HepG2 (cell line): Measurements from ENCODE around the gene ZNF839. TPM values are rescaled to one million over a fixed set of nuclear protein-coding genes. Genes with fewer than 3 reads are reported as not detected.
A peak's percentile ranks its signal among the peaks of the same experiment; 100 is the strongest.

Source experiments
- ATAD3A ChIP-seq: sonication (generic); formaldehyde crosslinking; IDR thresholded peaks from 2 replicates; pipeline ENCODE4 v1.4.0; 2020; ENCODE audit warnings: missing genetic modification reagents
- ATF1 ChIP-seq: IDR thresholded peaks from 2 replicates; pipeline ENCODE4 v1.6.1; 2016; ENCODE audit warnings: mild to moderate bottlenecking, control low read depth
- ATF7 ChIP-seq, 2 experiments: fragments of 450-650 bp in 1 of 2; sonication (generic) in 1 of 2; formaldehyde crosslinking in 1 of 2; IDR thresholded peaks; 2 replicates each; pipeline versions ENCODE4 v1.4.0 to v1.6.1; 2016 to 2020; ENCODE audit warnings: antibody characterized with exemption in 1 of 2, mild to moderate bottlenecking in 1 of 2, missing genetic modification reagents in 1 of 2
- BORCS8-MEF2B ChIP-seq: sonication (generic); formaldehyde crosslinking; IDR thresholded peaks from 2 replicates; pipeline ENCODE4 v1.8.0; 2022; ENCODE audit warnings: mild to moderate bottlenecking, missing genetic modification reagents
- CCAR2 ChIP-seq: fragments of 200-400 bp; formaldehyde crosslinking; optimal IDR thresholded peaks from 2 replicates; pipeline ENCODE3; 2018; ENCODE audit warnings: low read depth, mild to moderate bottlenecking, low read length, moderate library complexity
- MBD4 ChIP-seq: IDR thresholded peaks from 2 replicates; pipeline ENCODE4 v1.6.1; 2012; ENCODE audit warnings: low read length, inconsistent platforms, borderline replicate concordance
- MZF1 ChIP-seq: sonication (generic); formaldehyde crosslinking; IDR thresholded peaks from 2 replicates; pipeline ENCODE4 v1.8.1; 2023; ENCODE audit warnings: mild to moderate bottlenecking, missing genetic modification reagents, borderline replicate concordance
- NR3C1 ChIP-seq: sonication (generic); formaldehyde crosslinking; IDR thresholded peaks from 2 replicates; pipeline ENCODE4 v1.4.0; 2020; ENCODE audit warnings: missing genetic modification reagents
- RFXANK ChIP-seq: IDR thresholded peaks from 2 replicates; pipeline ENCODE4 v1.6.1; 2016
- THYN1 ChIP-seq: sonication (generic); formaldehyde crosslinking; IDR thresholded peaks from 2 replicates; pipeline ENCODE4 v1.8.1; 2023; ENCODE audit warnings: low read depth, mild to moderate bottlenecking, moderate library complexity, missing genetic modification reagents, borderline replicate concordance
- ZNF143 ChIP-seq: sonication (generic); formaldehyde crosslinking; IDR thresholded peaks from 2 replicates; pipeline ENCODE4 v1.4.0; 2020; ENCODE audit warnings: missing genetic modification reagents
- ZNF558 ChIP-seq: sonication (generic); formaldehyde crosslinking; IDR thresholded peaks from 2 replicates; pipeline ENCODE4 v1.9.0; 2022; ENCODE audit warnings: mild to moderate bottlenecking, missing genetic modification reagents, borderline replicate concordance
- ZNF563 ChIP-seq: sonication (generic); formaldehyde crosslinking; IDR thresholded peaks from 2 replicates; pipeline ENCODE4 v1.8.0; 2022; ENCODE audit warnings: mild to moderate bottlenecking, moderate library complexity, missing genetic modification reagents
- ZNF83 ChIP-seq: sonication (generic); formaldehyde crosslinking; IDR thresholded peaks from 2 replicates; pipeline ENCODE4 v1.4.0; 2020; ENCODE audit warnings: missing genetic modification reagents, mild to moderate bottlenecking, borderline replicate concordance
- ZSCAN12 ChIP-seq: sonication (generic); formaldehyde crosslinking; IDR thresholded peaks from 2 replicates; pipeline ENCODE4 v1.9.0; 2021; ENCODE audit warnings: mild to moderate bottlenecking, missing genetic modification reagents
- polyA plus RNA-seq, 8 experiments: library from polyadenylated mRNA; depleted of rRNA in 3 of 8; stranded (reverse) in 7 of 8; unstranded in 1 of 8; fragments of >200 nt; fragmentation: Illumina TruSeq in 4 of 8; extraction: Trizol in 4 of 8; gene quantifications; 2 replicates each; pipeline versions ENCODE4 v1.2.1 to v1.2.3, GENCODE V29; 2011 to 2016; ENCODE audit warnings: low read depth in 4 of 8, missing spikeins in 1 of 8, mixed read lengths in 1 of 8; ENCODE audit not compliant: insufficient read depth in 1 of 8
- total RNA-seq, 5 experiments: library from RNA; depleted of rRNA; stranded (reverse); fragments of >200 nt; fragmentation: Illumina TruSeq; extraction: Trizol; gene quantifications; 2 replicates each; pipeline ENCODE4 v1.2.3, GENCODE V29; 2016; ENCODE audit warnings: low read depth in 1 of 5
- TF ChIP-seq, protein P1 (sequence below): sonication (generic); formaldehyde crosslinking; IDR thresholded peaks from 2 replicates; pipeline ENCODE4 v1.5.0; 2020; ENCODE audit warnings: missing genetic modification reagents
- TF ChIP-seq, protein P2 (sequence below): sonication (generic); formaldehyde crosslinking; IDR thresholded peaks from 2 replicates; pipeline ENCODE4 v1.8.0; 2022; ENCODE audit warnings: mild to moderate bottlenecking, missing genetic modification reagents, moderate library complexity
- TF ChIP-seq, protein P3 (sequence below): sonication (generic); formaldehyde crosslinking; IDR thresholded peaks from 2 replicates; pipeline ENCODE4 v1.4.0; 2020; ENCODE audit warnings: mild to moderate bottlenecking, low read depth, missing genetic modification reagents
- TF ChIP-seq, protein P4 (sequence below): sonication (generic); formaldehyde crosslinking; IDR thresholded peaks from 2 replicates; pipeline ENCODE4 v1.9.0; 2021; ENCODE audit warnings: missing genetic modification reagents, borderline replicate concordance
- TF ChIP-seq, protein P5 (sequence below), 2 experiments: sonication (generic) in 1 of 2; formaldehyde crosslinking in 1 of 2; IDR thresholded peaks; 2 replicates each; pipeline versions ENCODE4 v1.4.0 to v1.6.1; 2018 to 2020; ENCODE audit warnings: missing genetic modification reagents in 2 of 2, borderline replicate concordance in 1 of 2, low read depth in 1 of 2, mild to moderate bottlenecking in 1 of 2, missing biosample characterization in 1 of 2
- TF ChIP-seq, protein P6 (sequence below): sonication (generic); formaldehyde crosslinking; IDR thresholded peaks from 2 replicates; pipeline ENCODE4 v1.9.0; 2021; ENCODE audit warnings: missing genetic modification reagents, mild to moderate bottlenecking, borderline replicate concordance

ZNF839 gene
- total and polyA plus RNA-seq, 2 of the 13 experiments (the other 11 are each of a cell fraction or from before 2014, with no cell fraction given), result 11.1 to 12.8 TPM

DNA sequence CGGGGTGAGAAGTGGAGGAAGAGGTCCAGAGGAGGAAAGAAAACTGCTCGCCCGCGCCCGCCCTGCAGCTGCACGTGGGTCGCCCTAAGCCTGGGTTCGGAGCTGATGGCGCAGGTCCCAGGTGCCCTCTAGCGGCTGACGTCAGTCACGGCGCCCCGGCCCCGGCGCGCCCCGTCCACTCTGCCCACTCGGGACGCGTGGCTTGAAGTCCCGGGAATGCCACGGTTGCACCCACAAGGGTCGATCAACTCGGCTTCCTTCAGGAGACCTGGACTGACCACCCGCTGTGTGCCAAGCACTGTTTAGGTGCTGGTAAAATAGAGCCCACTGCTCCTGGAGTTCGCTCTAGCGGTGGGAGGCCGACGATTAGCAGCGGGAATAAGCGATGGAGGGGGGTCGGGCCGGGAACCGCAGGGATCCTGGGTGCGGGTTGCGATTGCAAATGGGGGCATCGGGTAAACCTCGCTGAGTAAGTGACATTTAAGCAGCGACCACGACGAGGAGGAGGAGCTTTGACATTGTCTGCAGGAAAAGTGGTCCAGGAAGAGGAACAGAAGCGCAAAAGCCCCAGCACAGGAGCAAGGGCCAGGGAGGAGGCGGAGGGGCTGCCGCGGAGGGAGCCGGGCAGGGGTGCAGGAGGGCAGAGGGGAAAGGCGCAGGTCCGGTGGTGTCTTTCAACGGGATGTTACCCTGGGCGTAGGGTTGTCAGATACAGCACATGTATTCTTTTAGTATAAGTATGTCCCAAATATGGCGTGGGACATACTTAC is 5.1 kb upstream of the ZNF839 start (continued):
- TF ChIP-seq, protein P1, sequence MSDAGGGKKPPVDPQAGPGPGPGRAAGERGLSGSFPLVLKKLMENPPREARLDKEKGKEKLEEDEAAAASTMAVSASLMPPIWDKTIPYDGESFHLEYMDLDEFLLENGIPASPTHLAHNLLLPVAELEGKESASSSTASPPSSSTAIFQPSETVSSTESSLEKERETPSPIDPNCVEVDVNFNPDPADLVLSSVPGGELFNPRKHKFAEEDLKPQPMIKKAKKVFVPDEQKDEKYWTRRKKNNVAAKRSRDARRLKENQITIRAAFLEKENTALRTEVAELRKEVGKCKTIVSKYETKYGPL (CRISPR knock-in tag), result no peak
- TF ChIP-seq RFXANK (CRISPR knock-in tag) (no peak), CCAR2 (no peak), MZF1 (no peak), ZSCAN12 (0 out of 2 replicates have a peak, but pooled peaks have one; percentile 14), ZNF83 (CRISPR knock-in tag) (no peak), THYN1 (CRISPR knock-in tag) (no peak), ATAD3A (CRISPR knock-in tag) (no peak), ZNF143 (CRISPR knock-in tag) (no peak), ATF1 (CRISPR knock-in tag) (no peak), ZNF563 (CRISPR knock-in tag) (no peak), MBD4 (no peak), BORCS8-MEF2B (CRISPR knock-in tag) (no peak), NR3C1 (CRISPR knock-in tag) (no peak), ZNF558 (peak; percentile 90; the same call in 1 of the 2 replicates), ATF7 (IDR thresholded peaks at IDR 0.05) (no peak), ATF7 (CRISPR knock-in tag; IDR thresholded peaks at IDR 0.05) (no peak)
- TF ChIP-seq, protein P2, sequence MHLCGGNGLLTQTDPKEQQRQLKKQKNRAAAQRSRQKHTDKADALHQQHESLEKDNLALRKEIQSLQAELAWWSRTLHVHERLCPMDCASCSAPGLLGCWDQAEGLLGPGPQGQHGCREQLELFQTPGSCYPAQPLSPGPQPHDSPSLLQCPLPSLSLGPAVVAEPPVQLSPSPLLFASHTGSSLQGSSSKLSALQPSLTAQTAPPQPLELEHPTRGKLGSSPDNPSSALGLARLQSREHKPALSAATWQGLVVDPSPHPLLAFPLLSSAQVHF (CRISPR knock-in tag), result no peak
- TF ChIP-seq, protein P3, sequence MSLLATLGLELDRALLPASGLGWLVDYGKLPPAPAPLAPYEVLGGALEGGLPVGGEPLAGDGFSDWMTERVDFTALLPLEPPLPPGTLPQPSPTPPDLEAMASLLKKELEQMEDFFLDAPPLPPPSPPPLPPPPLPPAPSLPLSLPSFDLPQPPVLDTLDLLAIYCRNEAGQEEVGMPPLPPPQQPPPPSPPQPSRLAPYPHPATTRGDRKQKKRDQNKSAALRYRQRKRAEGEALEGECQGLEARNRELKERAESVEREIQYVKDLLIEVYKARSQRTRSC (CRISPR knock-in tag), result no peak
- TF ChIP-seq, protein P4, sequence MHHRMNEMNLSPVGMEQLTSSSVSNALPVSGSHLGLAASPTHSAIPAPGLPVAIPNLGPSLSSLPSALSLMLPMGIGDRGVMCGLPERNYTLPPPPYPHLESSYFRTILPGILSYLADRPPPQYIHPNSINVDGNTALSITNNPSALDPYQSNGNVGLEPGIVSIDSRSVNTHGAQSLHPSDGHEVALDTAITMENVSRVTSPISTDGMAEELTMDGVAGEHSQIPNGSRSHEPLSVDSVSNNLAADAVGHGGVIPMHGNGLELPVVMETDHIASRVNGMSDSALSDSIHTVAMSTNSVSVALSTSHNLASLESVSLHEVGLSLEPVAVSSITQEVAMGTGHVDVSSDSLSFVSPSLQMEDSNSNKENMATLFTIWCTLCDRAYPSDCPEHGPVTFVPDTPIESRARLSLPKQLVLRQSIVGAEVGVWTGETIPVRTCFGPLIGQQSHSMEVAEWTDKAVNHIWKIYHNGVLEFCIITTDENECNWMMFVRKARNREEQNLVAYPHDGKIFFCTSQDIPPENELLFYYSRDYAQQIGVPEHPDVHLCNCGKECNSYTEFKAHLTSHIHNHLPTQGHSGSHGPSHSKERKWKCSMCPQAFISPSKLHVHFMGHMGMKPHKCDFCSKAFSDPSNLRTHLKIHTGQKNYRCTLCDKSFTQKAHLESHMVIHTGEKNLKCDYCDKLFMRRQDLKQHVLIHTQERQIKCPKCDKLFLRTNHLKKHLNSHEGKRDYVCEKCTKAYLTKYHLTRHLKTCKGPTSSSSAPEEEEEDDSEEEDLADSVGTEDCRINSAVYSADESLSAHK (CRISPR knock-in tag), result no peak
- TF ChIP-seq, protein P5, sequence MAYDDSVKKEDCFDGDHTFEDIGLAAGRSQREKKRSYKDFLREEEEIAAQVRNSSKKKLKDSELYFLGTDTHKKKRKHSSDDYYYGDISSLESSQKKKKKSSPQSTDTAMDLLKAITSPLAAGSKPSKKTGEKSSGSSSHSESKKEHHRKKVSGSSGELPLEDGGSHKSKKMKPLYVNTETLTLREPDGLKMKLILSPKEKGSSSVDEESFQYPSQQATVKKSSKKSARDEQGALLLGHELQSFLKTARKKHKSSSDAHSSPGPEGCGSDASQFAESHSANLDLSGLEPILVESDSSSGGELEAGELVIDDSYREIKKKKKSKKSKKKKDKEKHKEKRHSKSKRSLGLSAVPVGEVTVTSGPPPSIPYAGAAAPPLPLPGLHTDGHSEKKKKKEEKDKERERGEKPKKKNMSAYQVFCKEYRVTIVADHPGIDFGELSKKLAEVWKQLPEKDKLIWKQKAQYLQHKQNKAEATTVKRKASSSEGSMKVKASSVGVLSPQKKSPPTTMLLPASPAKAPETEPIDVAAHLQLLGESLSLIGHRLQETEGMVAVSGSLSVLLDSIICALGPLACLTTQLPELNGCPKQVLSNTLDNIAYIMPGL (CRISPR knock-in tag; IDR thresholded peaks at IDR 0.05; ENCODE audit: borderline replicate concordance in 1 of 2, low read depth in 1 of 2), result peak; percentile 93 to 98
- TF ChIP-seq, protein P6, sequence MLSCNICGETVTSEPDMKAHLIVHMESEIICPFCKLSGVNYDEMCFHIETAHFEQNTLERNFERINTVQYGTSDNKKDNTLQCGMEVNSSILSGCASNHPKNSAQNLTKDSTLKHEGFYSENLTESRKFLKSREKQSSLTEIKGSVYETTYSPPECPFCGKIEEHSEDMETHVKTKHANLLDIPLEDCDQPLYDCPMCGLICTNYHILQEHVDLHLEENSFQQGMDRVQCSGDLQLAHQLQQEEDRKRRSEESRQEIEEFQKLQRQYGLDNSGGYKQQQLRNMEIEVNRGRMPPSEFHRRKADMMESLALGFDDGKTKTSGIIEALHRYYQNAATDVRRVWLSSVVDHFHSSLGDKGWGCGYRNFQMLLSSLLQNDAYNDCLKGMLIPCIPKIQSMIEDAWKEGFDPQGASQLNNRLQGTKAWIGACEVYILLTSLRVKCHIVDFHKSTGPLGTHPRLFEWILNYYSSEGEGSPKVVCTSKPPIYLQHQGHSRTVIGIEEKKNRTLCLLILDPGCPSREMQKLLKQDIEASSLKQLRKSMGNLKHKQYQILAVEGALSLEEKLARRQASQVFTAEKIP, result no peak
